Measurements from ENCODE around the gene RORB. TPM values are rescaled to one million over a fixed set of nuclear protein-coding genes. Genes with fewer than 3 reads are reported as not detected.

RORB gene
- total and polyA plus RNA-seq, 12 donors, result 0.28 to 8.8 (median 3.7) TPM

- intact Hi-C loops (cut with DNase I), result no loop called here
- H3K9me3 ChIP-seq (replicated peaks in 1 of 3), result no peaks in the 10 kb centered on the region
These were observed 20.1 kb downstream of the RORB start for GRCh38 chr9:74517188-74517587.

GRCh38 chr9:74519419-74519818, 22.3 kb downstream of the RORB start:
- intact Hi-C loops (cut with DNase I), result no loop called here
- 89 to 95% (median 95%) methylated on average over 9 of the region's 9 CpGs for WGBS, 4 donors
- Histone ChIP-seq H3K36me3 (replicated peaks in 1 of 2) (no peaks in the 10 kb centered on the region), H3K4me3 (no peak overlapping the region), H3K4me1 (replicated peaks in 1 of 2) (no peaks in the 10 kb centered on the region), H3K27me3 (no peaks in the 10 kb centered on the region), H3K9me3 (replicated peaks in 1 of 3) (no peaks in the 10 kb centered on the region), H3K27ac (no peak overlapping the region)
- DNase-seq, result no peak
- no peak for TF ChIP-seq CTCF (IDR thresholded peaks at IDR 0.05)
- no peak for TF ChIP-seq POLR2A (IDR thresholded peaks at IDR 0.05)

More at GRCh38 chr9:74517188-74517587, 20.1 kb downstream of the RORB start:
- TF ChIP-seq POLR2A (IDR thresholded peaks at IDR 0.05) (no peak), CTCF (IDR thresholded peaks at IDR 0.05) (no peak)
- WGBS, 4 donors, result 88 to 93% (median 91%) methylated on average over 4 of the region's 4 CpGs
- Histone ChIP-seq H3K27ac (no peak overlapping the region), H3K27me3 (no peaks in the 10 kb centered on the region), H3K4me3 (no peak overlapping the region), H3K36me3 (replicated peaks in 1 of 2) (no peaks in the 10 kb centered on the region), H3K4me1 (replicated peaks in 1 of 2) (no peaks in the 10 kb centered on the region)
- DNase-seq, result no peak

GRCh38 chr9:74521009-74521408, 23.9 kb downstream of the RORB start:
- intact Hi-C loops (cut with DNase I), result no loop called here

GRCh38 chr9:74524289-74524688, 27.2 kb downstream of the RORB start:
- no peaks in the 10 kb centered on the region for H3K9me3 ChIP-seq (replicated peaks in 1 of 3)
- intact Hi-C loops (cut with DNase I), result no loop called here
- no peak for DNase-seq
- H3K36me3 ChIP-seq (replicated peaks in 1 of 2), result no peaks in the 10 kb centered on the region
- no peaks in the 10 kb centered on the region for H3K27me3 ChIP-seq
- TF ChIP-seq CTCF (IDR thresholded peaks at IDR 0.05), result no peak
- no peak for TF ChIP-seq POLR2A (IDR thresholded peaks at IDR 0.05)
- no peak overlapping the region for H3K4me3 ChIP-seq
- 66 to 74% (median 67%) methylated on average over 1 of the region's 1 CpG for WGBS, 4 donors
- no peak overlapping the region for H3K27ac ChIP-seq
- H3K4me1 ChIP-seq (replicated peaks in 1 of 2), result no peaks in the 10 kb centered on the region

More at GRCh38 chr9:74521009-74521408, 23.9 kb downstream of the RORB start:
- Histone ChIP-seq H3K27ac (no peak overlapping the region), H3K4me3 (no peak overlapping the region), H3K9me3 (replicated peaks in 1 of 3) (no peaks in the 10 kb centered on the region), H3K36me3 (replicated peaks in 1 of 2) (no peaks in the 10 kb centered on the region), H3K4me1 (replicated peaks in 1 of 2) (no peaks in the 10 kb centered on the region), H3K27me3 (no peaks in the 10 kb centered on the region)
- 39 to 65% (median 47%) methylated on average over 1 of the region's 1 CpG for WGBS, 4 donors
- no peak for DNase-seq
- no peak for TF ChIP-seq CTCF (IDR thresholded peaks at IDR 0.05)

Data from adrenal gland (tissue), 12 donors.